Lower leg skin (tissue), 3 donors: ENCODE results near the gene PFKFB1.

ENCODE experiments used
- CTCF ChIP-seq, 3 donors: fragments of 450-650 bp; IDR thresholded peaks; one replicate each; pipeline ENCODE4 v1.5.1; 2016; ENCODE audit warnings: antibody characterized with exemption in 3 of 3, mild to moderate bottlenecking in 3 of 3, moderate library complexity in 2 of 3
- POLR2A ChIP-seq, 2 donors: fragments of 450-650 bp; IDR thresholded peaks; one replicate each; pipeline ENCODE4 v1.6.1; 2016 to 2017; ENCODE audit warnings: antibody characterized with exemption in 2 of 2, mild to moderate bottlenecking in 1 of 2, moderate library complexity in 1 of 2

- TF ChIP-seq CTCF (IDR thresholded peaks at IDR 0.05) (no peak), POLR2A (IDR thresholded peaks at IDR 0.05) (no peak)
Observed at GRCh38 chrX:55008571-55009358, 14.8 kb upstream of the PFKFB1 start.
